PC-3 (cell line): ENCODE results near the gene OLFML2B.

Source experiments
- EZH2 ChIP-seq: fragments of 300-600 bp; sonication (generic); IDR thresholded peaks from one replicate; pipeline ENCODE4 v1.6.1; 2017; ENCODE audit warnings: antibody characterized with exemption, mild to moderate bottlenecking, low read length; ENCODE audit not compliant: unreplicated experiment
- EZH2phosphoT487 ChIP-seq: fragments of 300-600 bp; sonication (generic); IDR thresholded peaks from 2 replicates; pipeline ENCODE4 v1.6.1; 2018; ENCODE audit warnings: mild to moderate bottlenecking, antibody characterized with exemption, low read length, borderline replicate concordance
- TF ChIP-seq, protein P1 (sequence below): fragments of 300-600 bp; sonication (generic); conservative IDR thresholded peaks from 2 replicates; pipeline ENCODE4 v1.5.1; 2017; ENCODE audit warnings: antibody characterized with exemption, low read depth, mild to moderate bottlenecking, low read length

DNA sequence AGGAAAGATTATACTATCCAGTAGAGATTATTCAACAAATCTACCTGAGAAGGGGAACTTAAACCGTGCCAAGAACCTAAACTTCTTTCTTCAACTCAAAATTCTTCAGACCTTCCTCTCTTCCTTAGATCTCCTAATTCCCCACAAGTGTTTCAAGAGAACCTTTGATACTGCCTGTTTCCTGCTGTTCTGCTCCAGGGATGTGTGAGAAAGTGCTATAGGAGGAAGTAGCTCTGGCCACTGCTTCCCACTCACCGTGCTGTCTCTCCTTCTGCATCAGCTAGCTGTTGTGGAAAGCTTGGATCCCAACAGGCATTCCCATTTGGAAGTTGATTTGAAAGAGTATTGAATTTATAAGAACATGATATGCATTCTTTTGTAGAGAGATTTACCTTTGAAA lies 41.3 kb upstream of the OLFML2B start:
- TF ChIP-seq, protein P1, sequence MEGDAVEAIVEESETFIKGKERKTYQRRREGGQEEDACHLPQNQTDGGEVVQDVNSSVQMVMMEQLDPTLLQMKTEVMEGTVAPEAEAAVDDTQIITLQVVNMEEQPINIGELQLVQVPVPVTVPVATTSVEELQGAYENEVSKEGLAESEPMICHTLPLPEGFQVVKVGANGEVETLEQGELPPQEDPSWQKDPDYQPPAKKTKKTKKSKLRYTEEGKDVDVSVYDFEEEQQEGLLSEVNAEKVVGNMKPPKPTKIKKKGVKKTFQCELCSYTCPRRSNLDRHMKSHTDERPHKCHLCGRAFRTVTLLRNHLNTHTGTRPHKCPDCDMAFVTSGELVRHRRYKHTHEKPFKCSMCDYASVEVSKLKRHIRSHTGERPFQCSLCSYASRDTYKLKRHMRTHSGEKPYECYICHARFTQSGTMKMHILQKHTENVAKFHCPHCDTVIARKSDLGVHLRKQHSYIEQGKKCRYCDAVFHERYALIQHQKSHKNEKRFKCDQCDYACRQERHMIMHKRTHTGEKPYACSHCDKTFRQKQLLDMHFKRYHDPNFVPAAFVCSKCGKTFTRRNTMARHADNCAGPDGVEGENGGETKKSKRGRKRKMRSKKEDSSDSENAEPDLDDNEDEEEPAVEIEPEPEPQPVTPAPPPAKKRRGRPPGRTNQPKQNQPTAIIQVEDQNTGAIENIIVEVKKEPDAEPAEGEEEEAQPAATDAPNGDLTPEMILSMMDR: no peak
- no peak for TF ChIP-seq EZH2
- no peak for TF ChIP-seq EZH2phosphoT487
